Adipose tissue (tissue), 3 donors: ENCODE measurements around the gene EPHX1. TPM values are rescaled to one million over a fixed set of nuclear protein-coding genes. Genes with fewer than 3 reads are reported as not detected.
"Not testable (repeated sequence)": the region's sequence is repeated elsewhere in the genome, so short reads cannot be mapped to it uniquely, and the experiment has no call there.

ENCODE experiments used
- H3K27ac ChIP-seq: one replicate; pipeline ENCODE4 v1.5.1; 2013; ENCODE audit warnings: low read depth, low read length
- WGBS, 3 donors: extraction: QIAGEN DNeasy Blood & Tissue Kit; methylation state at CpG; one replicate each; pipeline ENCODE4 v1.1.7; 2013; 5-methylcytosine and 5-hydroxymethylcytosine counted together
- polyA plus RNA-seq, 3 donors: library from polyadenylated mRNA; stranded (reverse); fragments of 200-250 nt; gene quantifications; one replicate each; pipeline ENCODE4 v1.2.3, GENCODE V29; 2013
- donor health status: healthy with polysubstance abuse.
- donor health status: Bipolar disorder and iron deficiency.
- donor health status: healthy.

The EPHX1 gene
- polyA plus RNA-seq, 3 donors: 107 to 156 (median 146) TPM

DNA sequence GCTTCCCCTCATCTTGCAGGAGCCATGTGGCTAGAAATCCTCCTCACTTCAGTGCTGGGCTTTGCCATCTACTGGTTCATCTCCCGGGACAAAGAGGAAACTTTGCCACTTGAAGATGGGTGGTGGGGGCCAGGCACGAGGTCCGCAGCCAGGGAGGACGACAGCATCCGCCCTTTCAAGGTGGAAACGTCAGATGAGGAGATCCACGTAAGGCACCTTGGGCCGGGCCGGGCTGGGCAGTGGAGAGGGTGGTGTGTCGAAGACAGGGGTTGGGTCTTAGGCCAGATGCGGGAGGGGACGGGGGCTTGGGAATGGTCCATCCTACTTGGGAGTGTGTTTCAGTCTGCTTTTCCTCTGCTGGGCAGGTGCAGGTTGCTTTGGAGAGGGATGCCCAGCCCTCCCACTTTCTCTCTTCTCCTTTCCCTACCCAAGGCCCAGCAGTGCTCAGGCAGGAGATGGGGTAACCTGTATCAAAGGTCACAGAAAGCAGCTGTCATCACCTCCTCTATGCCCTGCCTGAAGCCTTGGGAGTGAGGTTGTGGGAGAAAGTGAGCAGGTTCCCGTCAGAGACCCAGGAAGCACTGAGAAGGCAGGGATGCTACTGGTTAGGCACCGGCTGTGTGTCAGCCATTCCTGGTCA lies 18.9 kb downstream of the EPHX1 start:
- WGBS, 3 donors: 87 to 94% (median 93%) methylated on average over 14 of the region's 14 CpGs

DNA sequence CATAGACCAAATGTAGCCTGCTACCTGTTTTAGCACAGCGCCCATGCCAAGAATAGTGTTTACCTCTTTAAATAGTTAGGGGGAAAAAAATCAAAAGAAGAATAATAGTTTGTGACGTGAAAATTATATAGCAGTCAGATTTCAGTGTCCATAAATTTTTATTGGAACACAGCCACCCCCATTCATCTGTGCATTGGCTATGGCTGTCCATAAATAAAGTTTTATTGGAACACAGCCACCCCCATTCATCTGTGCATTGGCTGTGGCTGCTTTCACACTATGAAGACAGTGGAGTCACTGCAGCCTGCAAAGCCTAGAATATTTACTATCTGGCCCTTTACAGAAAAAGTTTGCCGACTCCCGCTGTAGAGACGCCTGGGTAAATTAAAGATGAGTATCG lies 20.9 kb downstream of the EPHX1 start:
- no peak overlapping the region for H3K27ac ChIP-seq
- 87 to 95% (median 91%) methylated on average over 6 of the region's 6 CpGs for WGBS, 3 donors

More for the DNA sequence above, 18.9 kb downstream of the EPHX1 start:
- H3K27ac ChIP-seq: no peak overlapping the region

GRCh38 chr1:225834417-225835329 lies 24.7 kb downstream of the EPHX1 start:
- H3K27ac ChIP-seq: no peak overlapping the region
- WGBS, 3 donors: 52 to 64% (median 57%) methylated on average over 7 of the region's 7 CpGs

- WGBS, 3 donors: 18 to 33% (median 18%) methylated on average over 3 of the region's 3 CpGs
- no peak overlapping the region for H3K27ac ChIP-seq
Observed at GRCh38 chr1:225835856-225836255, 25.9 kb downstream of the EPHX1 start.

DNA sequence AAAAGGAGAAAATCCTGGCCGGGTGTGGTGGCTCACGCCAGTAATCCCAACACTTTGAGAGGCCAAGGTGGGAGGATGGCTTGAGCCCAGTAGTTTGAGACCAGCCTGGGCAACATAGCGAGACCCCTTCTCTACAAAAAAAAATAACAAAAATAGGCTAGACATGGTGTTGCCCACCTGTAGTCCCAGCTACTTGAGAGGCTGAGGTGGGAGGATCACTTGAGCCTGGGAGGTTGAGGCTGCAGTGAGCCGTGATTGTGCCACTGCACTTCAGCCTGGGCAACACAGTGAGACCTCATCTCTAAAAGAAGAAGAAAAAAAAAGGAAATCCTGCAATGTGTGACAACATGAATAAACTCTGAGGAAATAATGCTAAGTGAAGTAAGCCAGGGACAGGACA lies 26.4 kb downstream of the EPHX1 start:
- H3K27ac ChIP-seq: not testable (repeated sequence)
- WGBS, 3 donors: 75 to 85% (median 80%) methylated on average over 4 of the region's 4 CpGs

GRCh38 chr1:225838793-225839192 lies 28.9 kb downstream of the EPHX1 start:
- H3K27ac ChIP-seq: no peak overlapping the region
- 89 to 92% (median 89%) methylated on average over 14 of the region's 14 CpGs for WGBS, 3 donors

- WGBS, 3 donors: 83 to 95% (median 88%) methylated on average over 1 of the region's 1 CpG
- H3K27ac ChIP-seq: no peak overlapping the region
Observed at GRCh38 chr1:225840223-225840610, 30.3 kb downstream of the EPHX1 start.

DNA sequence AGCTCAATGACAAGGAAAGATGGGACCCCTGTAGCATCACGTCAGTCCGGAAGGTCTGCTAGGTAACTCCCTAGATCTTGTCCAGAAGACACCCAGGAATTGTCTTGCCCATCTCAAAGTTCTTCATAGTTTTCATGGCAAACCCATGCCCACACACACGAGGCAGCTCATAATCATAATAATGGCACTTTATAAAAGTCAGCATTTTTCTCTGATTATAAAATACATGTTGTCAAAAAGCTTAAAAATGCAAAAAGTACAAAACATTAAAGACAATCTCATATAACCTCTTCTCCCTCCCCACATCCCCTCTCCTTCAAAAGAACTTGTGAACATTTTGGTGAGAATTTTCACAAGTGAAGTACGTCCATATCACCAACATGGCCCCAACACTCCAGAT lies 30.8 kb downstream of the EPHX1 start:
- H3K27ac ChIP-seq: no peak overlapping the region
- 83 to 89% (median 88%) methylated on average over 4 of the region's 4 CpGs for WGBS, 3 donors

GRCh38 chr1:225842074-225842473 lies 32.1 kb downstream of the EPHX1 start:
- 80 to 85% (median 81%) methylated on average over 12 of the region's 12 CpGs for WGBS, 3 donors
- H3K27ac ChIP-seq: no peak overlapping the region

- H3K27ac ChIP-seq: no peak overlapping the region
- 78 to 94% (median 85%) methylated on average over 6 of the region's 6 CpGs for WGBS, 3 donors
Observed at GRCh38 chr1:225842788-225843425, 33.0 kb downstream of the EPHX1 start.

DNA sequence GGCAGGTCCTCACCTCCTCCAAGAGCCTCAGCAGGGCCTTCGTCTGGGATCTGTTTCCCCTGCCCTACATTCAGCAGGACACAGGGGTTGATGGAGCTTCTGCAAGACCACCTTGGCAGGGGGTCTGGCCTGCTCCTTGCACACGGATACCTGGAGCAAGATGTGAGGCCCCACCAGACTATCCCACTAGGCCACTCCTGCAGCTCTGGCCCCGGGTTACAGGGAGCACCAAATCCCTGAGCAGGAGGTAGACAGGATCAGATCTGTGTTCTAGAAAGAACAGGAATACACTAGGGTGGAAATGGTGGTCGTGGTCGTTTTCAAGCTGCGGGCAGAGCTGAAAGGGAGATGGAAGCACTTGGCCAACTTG lies 33.5 kb downstream of the EPHX1 start:
- H3K27ac ChIP-seq: no peak overlapping the region
- 73 to 85% (median 76%) methylated on average over 6 of the region's 6 CpGs for WGBS, 3 donors

- no peak overlapping the region for H3K27ac ChIP-seq
- 80 to 89% (median 86%) methylated on average over 18 of the region's 18 CpGs for WGBS, 3 donors
Observed at GRCh38 chr1:225844236-225845061, 34.5 kb downstream of the EPHX1 start.

- 87 to 89% (median 87%) methylated on average over 14 of the region's 14 CpGs for WGBS, 3 donors
Observed at GRCh38 chr1:225845097-225845496, 35.2 kb downstream of the EPHX1 start.

GRCh38 chr1:225845571-225846259 lies 35.8 kb downstream of the EPHX1 start:
- WGBS, 3 donors: 43 to 68% (median 66%) methylated on average over 13 of the region's 13 CpGs
- H3K27ac ChIP-seq: no peak overlapping the region

More at GRCh38 chr1:225845097-225845496, 35.2 kb downstream of the EPHX1 start:
- H3K27ac ChIP-seq: no peak overlapping the region

- no peak overlapping the region for H3K27ac ChIP-seq
Observed at GRCh38 chr1:225846331-225847310, 36.7 kb downstream of the EPHX1 start.

GRCh38 chr1:225847610-225848009 lies 37.7 kb downstream of the EPHX1 start:
- H3K27ac ChIP-seq: no peak overlapping the region
- 13 to 70% (median 69%) methylated on average over 4 of the region's 4 CpGs for WGBS, 3 donors

More at GRCh38 chr1:225846331-225847310, 36.7 kb downstream of the EPHX1 start:
- 72 to 88% (median 86%) methylated on average over 20 of the region's 20 CpGs for WGBS, 3 donors
